ENCODE results near the gene TSEN2.
A peak's percentile ranks its signal among the peaks of the same experiment; 100 is the strongest.

The TSEN2 gene

DNA sequence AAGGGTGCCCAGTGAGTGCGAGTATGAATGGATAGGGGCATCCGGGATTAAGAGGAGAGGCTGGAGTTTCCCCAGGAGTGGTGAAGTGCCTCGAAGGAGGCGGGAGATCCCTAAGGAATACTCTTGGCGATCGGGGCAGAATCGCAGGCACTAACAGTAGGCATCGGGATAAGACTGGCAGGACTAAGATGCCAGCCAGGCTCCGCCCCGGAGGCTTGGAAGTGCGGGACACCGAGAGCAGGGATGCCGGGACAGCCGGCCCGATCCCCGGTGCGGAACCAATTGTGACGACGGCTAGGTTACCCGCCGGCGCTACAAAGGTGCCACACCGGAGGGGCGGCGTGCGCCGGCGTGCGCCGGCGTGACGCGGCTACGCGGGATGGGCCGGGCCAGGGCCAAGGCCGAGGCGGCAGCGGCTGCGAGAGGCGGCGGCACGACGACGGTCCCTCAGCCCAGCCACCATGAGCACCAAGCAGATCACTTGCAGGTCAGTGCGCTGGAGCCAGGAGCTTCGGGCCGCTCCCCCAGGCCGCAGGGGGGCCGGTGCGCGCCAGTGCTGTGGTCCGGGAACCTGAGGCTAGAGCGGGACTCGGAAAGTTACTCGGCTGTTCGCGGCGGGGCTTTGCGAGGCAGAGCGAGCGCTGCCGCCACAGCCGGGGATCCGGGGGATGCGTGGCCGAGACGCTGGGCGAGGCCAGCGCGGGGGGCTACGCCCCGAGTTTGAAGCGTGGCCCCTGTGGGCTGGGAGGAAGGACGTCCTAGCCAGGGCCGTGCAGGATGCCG is 72.6 kb downstream of the TSEN2 start, which contains the start of gene MKRN2:
MKRN2 (plus strand) TSS at position 398 of the 783 bp plus-strand sequence; CDS start at position 462, 64 bp downstream.
- DNase-seq (ENCODE audit: low read depth), result peak; percentile 80

DNA sequence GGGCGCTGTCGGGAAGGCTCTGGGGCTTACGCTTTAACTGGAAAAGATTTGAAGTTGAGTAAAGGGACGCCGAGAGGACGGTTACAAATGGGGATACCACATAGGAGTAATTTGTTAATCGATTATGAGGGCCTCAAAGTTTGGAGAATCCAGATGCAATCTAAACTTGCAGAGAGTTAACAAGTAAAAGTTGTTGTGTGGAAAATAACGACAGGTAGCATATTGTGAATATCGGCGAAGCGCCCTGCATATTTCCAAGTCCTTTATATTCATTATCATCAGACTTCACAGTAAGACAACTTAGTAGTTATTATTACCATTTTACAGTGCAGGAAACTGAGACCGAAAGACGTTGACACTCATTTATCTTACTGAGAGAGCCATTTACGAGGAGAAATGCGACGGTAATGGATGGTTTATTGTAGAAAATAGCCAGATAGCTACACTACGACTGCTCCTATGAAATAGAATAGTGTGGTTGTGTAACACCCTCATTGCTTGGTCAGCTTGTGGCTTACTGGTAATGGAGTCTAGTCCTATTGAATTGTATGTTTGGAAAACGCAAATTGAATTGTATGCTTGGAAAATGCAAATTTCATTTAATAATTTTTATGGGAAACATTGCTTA is 73.3 kb downstream of the TSEN2 start:
- DNase-seq (ENCODE audit: low read depth), result no peak

- no peak for DNase-seq (ENCODE audit: low read depth)
Measured at GRCh38 chr3:12558706-12559105, 74.4 kb downstream of the TSEN2 start.

- no peak for DNase-seq (ENCODE audit: low read depth)
Measured at GRCh38 chr3:12559520-12559919, 75.2 kb downstream of the TSEN2 start.

- DNase-seq (ENCODE audit: low read depth), result no peak
Measured at GRCh38 chr3:12560505-12561190, 76.4 kb downstream of the TSEN2 start.

DNA sequence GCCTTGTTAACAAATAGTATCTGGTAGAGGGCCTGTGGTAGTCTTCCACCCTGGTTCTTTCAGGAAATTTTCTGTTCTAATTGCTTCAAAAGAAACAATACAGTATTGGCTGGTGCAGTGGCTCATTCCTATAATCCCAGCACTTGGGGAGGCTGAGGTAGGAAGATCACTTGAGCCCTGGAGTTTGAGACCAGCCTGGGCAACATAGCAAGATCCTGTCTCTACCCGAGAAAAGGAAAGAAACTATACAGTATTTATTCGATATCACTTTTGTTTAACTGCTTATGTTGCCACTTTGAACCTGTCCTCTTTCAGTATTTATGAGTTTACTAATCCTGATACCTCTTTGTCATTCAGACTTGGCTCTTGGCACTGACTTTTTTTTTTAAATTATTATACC is 77.1 kb downstream of the TSEN2 start:
- no peak for DNase-seq (ENCODE audit: low read depth)

GRCh38 chr3:12562451-12562850 is 78.2 kb downstream of the TSEN2 start:
- DNase-seq (ENCODE audit: low read depth), result no peak

GRCh38 chr3:12566976-12567375 is 82.7 kb downstream of the TSEN2 start:
- DNase-seq (ENCODE audit: low read depth), result no peak

DNA sequence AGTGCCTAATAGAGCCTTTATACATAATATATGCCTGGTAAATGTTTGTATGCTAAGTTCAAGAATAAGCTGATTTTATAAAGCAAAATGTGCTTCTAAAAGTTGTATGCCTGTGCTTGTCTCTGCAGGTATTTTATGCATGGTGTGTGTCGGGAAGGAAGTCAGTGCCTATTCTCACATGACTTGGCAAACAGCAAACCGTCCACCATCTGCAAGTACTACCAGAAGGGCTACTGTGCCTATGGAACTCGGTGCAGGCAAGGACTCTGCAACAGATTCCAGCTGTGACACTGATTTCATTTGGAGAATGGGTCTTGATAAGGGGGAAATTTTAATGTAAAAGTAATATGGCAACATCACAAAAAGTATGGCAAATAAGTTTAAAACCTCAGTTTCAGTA is 84.5 kb downstream of the TSEN2 start:
- no peak for DNase-seq (ENCODE audit: low read depth)

DNA sequence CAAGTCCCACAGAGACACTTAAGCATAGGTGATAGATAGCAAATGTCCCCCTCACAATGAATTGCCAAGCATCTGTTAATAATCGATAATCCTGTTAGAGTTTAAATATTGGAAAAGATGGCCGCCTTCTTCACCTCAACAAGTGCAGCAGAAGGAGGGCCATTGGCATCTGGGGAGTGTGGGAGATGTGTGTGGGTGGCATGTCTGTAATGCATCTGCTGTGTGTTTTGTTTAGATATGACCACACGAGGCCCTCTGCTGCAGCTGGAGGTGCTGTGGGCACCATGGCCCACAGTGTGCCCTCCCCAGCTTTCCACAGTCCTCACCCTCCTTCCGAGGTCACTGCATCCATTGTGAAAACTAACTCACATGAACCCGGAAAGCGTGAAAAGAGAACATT is 85.6 kb downstream of the TSEN2 start:
- DNase-seq (ENCODE audit: low read depth), result no peak

DNA sequence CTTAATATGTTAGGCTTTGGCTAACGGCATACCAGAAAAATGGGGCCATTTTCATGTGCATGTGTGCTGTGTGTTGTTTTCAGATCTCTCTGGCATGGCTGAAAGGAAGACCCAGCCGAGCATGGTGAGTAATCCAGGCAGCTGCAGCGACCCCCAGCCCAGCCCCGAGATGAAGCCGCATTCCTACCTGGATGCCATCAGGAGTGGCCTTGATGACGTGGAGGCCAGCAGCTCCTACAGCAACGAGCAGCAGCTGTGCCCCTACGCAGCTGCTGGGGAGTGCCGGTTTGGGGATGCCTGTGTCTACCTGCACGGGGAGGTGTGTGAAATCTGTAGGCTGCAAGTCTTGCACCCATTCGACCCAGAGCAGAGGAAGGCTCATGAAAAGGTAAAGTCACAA is 87.7 kb downstream of the TSEN2 start:
- no peak for DNase-seq (ENCODE audit: low read depth)

DNA sequence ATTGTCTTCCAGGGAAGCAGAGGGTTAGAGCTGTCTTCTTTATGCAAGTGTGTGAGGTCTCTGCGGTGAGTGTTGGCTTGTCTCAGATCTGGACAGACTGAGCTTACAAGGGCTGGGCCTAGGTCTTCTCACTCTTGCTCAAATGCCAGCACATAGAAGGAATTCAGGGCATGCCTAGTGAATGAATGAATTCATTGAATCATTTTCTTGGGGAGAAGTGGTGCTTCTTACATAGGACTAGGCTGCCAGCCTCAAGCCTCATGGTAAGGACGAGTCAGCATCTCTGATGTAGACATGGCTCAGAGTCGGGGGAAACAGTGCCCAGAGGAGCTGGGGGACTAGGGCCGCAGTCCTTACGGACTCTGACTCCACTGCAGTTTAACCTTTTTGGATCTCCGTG is 89.9 kb downstream of the TSEN2 start:
- DNase-seq (ENCODE audit: low read depth), result no peak

DNA sequence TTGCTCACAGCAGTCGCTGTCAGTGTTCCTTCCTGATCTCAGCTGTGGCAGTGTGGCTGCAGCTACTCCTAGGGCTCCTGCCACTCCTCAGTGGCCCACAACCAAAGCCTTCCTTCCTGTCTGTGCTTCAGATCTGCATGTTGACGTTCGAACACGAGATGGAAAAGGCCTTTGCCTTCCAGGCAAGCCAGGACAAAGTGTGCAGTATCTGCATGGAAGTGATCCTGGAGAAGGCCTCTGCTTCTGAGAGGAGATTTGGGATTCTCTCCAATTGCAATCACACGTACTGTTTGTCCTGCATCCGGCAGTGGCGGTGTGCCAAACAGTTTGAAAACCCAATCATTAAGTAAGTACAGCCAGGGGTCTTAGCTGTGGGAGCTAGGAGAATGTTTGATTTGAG is 90.4 kb downstream of the TSEN2 start:
- no peak for DNase-seq (ENCODE audit: low read depth)

DNA sequence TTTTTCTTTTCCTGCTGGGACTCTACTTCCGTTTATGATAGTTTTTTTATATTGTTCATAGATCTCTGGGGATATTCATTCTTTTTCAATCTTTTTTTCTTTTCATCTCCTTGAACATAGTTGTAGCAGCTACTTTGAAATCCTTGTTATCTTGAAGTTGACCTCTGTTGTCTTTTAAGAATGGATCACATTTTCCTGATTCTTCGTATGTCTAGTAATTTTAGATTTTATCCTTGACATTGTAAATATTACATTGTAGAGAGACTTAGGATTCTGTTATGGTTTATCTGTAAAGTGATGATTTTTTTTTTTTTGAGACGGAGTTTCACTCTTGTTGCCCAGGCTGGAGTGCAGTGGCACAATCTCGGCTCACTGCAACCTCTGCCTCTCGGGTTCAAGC is 93.1 kb downstream of the TSEN2 start:
- no peak for DNase-seq (ENCODE audit: low read depth)

- no peak for DNase-seq (ENCODE audit: low read depth)
Measured at GRCh38 chr3:12578742-12579141, 94.5 kb downstream of the TSEN2 start.

GRCh38 chr3:12579456-12579855 is 95.2 kb downstream of the TSEN2 start:
- no peak for DNase-seq (ENCODE audit: low read depth)

DNA sequence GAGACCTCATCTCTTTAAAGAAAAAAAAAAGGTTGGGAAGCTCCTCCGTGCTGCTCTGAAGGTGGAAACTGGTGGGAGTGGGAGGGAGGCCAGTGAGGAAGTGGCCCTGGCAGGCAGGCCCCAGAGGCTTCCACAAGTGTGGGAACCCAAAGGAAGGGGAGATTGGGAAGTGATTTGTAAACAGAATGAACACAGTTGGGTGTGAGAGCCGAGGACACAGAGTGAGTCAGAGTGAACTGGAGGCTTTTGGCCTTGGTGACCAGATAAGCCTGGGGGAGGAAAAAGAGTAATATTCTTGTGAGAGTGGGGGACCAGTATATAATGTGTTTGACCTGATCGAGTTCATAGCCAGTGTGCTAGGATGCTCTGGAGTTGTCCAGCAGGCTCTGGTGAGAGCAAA is 95.6 kb downstream of the TSEN2 start:
- no peak for DNase-seq (ENCODE audit: low read depth)

DNA sequence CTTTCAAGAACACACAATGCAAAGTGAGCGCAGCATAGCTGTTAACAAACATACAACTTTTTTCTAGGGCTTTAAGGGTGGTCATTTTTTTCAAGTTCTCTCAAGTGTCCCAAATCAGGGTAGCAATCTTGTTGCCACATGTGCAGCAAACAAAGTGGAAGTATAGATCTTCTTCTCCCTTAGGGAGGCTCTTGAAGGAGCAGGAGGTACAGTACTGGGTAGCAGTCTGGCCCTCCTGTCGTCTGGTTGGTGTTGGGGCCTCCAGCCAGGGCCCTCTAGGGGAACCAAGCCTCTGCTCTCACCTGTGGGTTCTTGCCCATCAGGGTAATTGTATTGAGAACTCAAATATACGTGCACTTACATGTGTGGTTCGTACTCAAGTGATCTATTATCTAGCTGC is 98.5 kb downstream of the TSEN2 start:
- no peak for DNase-seq (ENCODE audit: low read depth)
